AG10803 (cell line): Measurements from ENCODE around the gene OTOGL.

Experiments
- DNase-seq: peaks from one replicate; pipeline ENCODE4 v3.0.0; 2010; ENCODE audit warnings: low read depth
- H3K4me3 ChIP-seq: 2 replicates; pipeline ENCODE4 v1.5.1; 2011; ENCODE audit warnings: mild to moderate bottlenecking, low read length, control low read depth
- CTCF ChIP-seq: conservative IDR thresholded peaks from 2 replicates; pipeline ENCODE4 v1.5.1; 2011; ENCODE audit warnings: mild to moderate bottlenecking, low read length, control low read depth, inconsistent platforms

Gene OTOGL

GRCh38 chr12:80183939-80184338 is 84.6 kb downstream of the OTOGL start:
- DNase-seq, result peak; percentile 38
- no peak overlapping the region for H3K4me3 ChIP-seq
- no peak for TF ChIP-seq CTCF

GRCh38 chr12:80184926-80185325 is 85.6 kb downstream of the OTOGL start:
- TF ChIP-seq CTCF, result no peak
- no peak overlapping the region for H3K4me3 ChIP-seq
- DNase-seq, result no peak

- peak overlapping the region; percentile 14 for H3K4me3 ChIP-seq
- peak; percentile 92 for DNase-seq
- TF ChIP-seq CTCF, result peak; percentile 94
These were observed 87.4 kb downstream of the OTOGL start for GRCh38 chr12:80186727-80187217.

GRCh38 chr12:80187660-80188090 is 88.3 kb downstream of the OTOGL start:
- DNase-seq, result peak; percentile 40
- no peak for TF ChIP-seq CTCF
- no peak overlapping the region for H3K4me3 ChIP-seq

- no peak for TF ChIP-seq CTCF
- H3K4me3 ChIP-seq, result no peak overlapping the region
- DNase-seq, result no peak
These were observed 89.2 kb downstream of the OTOGL start for GRCh38 chr12:80188576-80188975.

GRCh38 chr12:80189241-80189640 is 89.9 kb downstream of the OTOGL start:
- TF ChIP-seq CTCF, result peak; percentile 13; the same call in 1 of the 2 replicates
- no peak overlapping the region for H3K4me3 ChIP-seq
- DNase-seq, result peak; percentile 90

GRCh38 chr12:80190001-80190400 is 90.7 kb downstream of the OTOGL start:
- no peak for TF ChIP-seq CTCF
- no peak overlapping the region for H3K4me3 ChIP-seq
- DNase-seq, result no peak
